ENCODE data around the gene ARMC3. TPM values are rescaled to one million over a fixed set of nuclear protein-coding genes. Genes with fewer than 3 reads are reported as not detected.

Gene ARMC3
- total RNA-seq, 4 donors from 2014 or later, result not detected

- no peaks in the 10 kb centered on the region for H3K4me1 ChIP-seq
- intact Hi-C loops (cut with DNase I), result no loop called here
- no peak overlapping the region for H3K4me3 ChIP-seq
- no peak for DNase-seq
- 76 to 80% methylated on average over 3 of the region's 3 CpGs for WGBS, 2 donors
- no peak overlapping the region for H3K27ac ChIP-seq
- H3K36me3 ChIP-seq, result no peaks in the 10 kb centered on the region
- no peak for TF ChIP-seq POLR2A (IDR thresholded peaks at IDR 0.05)
- no peak for TF ChIP-seq CTCF (IDR thresholded peaks at IDR 0.05)
- peaks cover 0 to 7% (median 0%) of the 10 kb centered on the region in 4 donors for H3K27me3 ChIP-seq
- no peaks in the 10 kb centered on the region for H3K9me3 ChIP-seq
These were observed 85.9 kb downstream of the ARMC3 start for GRCh38 chr10:23013581-23014335.

GRCh38 chr10:23015021-23015707 lies 87.3 kb downstream of the ARMC3 start:
- 67 to 75% methylated on average over 7 of the region's 7 CpGs for WGBS, 2 donors
- no peak overlapping the region for H3K4me3 ChIP-seq
- no peak for DNase-seq
- H3K27ac ChIP-seq, result no peak overlapping the region
- no peak for TF ChIP-seq CTCF (IDR thresholded peaks at IDR 0.05)
- TF ChIP-seq POLR2A (IDR thresholded peaks at IDR 0.05), result no peak
- H3K4me1 ChIP-seq, result no peaks in the 10 kb centered on the region
- intact Hi-C loops (cut with DNase I), result no loop called here
- H3K9me3 ChIP-seq, result no peaks in the 10 kb centered on the region
- no peaks in the 10 kb centered on the region for H3K27me3 ChIP-seq
- H3K36me3 ChIP-seq, result no peaks in the 10 kb centered on the region

- no peaks in the 10 kb centered on the region for H3K9me3 ChIP-seq
- H3K36me3 ChIP-seq, result no peaks in the 10 kb centered on the region
- H3K4me3 ChIP-seq, result no peak overlapping the region
- WGBS, 2 donors, result 46 to 49% methylated on average over 3 of the region's 3 CpGs
- no peaks in the 10 kb centered on the region for H3K27me3 ChIP-seq
- intact Hi-C loops (cut with DNase I), result no loop called here
- DNase-seq, result no peak
- no peak overlapping the region for H3K27ac ChIP-seq
- TF ChIP-seq CTCF (IDR thresholded peaks at IDR 0.05) (no peak), POLR2A (IDR thresholded peaks at IDR 0.05) (no peak)
- H3K4me1 ChIP-seq, result no peaks in the 10 kb centered on the region
These were observed 88.8 kb downstream of the ARMC3 start for GRCh38 chr10:23016636-23017035.

GRCh38 chr10:23019633-23020032 lies 91.8 kb downstream of the ARMC3 start:
- H3K4me1 ChIP-seq, result no peaks in the 10 kb centered on the region
- H3K27ac ChIP-seq, result no peak overlapping the region
- DNase-seq, result no peak
- intact Hi-C loops (cut with DNase I), result no loop called here
- peaks cover 0 to 11% (median 0%) of the 10 kb centered on the region in 4 donors for H3K27me3 ChIP-seq
- WGBS, 2 donors, result 61 to 69% methylated on average over 5 to 6 of the region's 6 CpGs
- TF ChIP-seq CTCF (IDR thresholded peaks at IDR 0.05), result no peak
- TF ChIP-seq POLR2A (IDR thresholded peaks at IDR 0.05), result no peak
- H3K9me3 ChIP-seq, result peaks cover 0 to 4% (median 0%) of the 10 kb centered on the region in 3 donors
- H3K36me3 ChIP-seq, result no peaks in the 10 kb centered on the region
- no peak overlapping the region for H3K4me3 ChIP-seq

DNA sequence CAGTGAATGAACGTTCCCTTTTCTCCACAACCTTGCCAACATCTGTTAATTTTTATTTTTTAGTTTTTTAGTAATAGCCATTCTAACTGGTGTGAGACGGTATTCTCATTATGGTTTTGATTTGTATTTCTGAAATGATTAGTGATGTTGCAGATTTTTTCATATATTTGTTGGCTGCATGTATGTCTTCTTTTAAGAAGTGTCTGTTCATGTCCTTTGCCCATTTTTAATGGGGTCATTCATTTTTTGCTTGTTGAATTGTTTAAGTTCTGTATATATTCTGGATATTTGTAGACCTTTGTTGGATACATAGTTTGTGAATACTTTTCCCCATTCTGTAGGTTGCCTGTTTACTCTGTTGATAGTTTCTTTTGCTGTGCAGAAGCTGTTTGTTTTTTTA lies 93.6 kb downstream of the ARMC3 start:
- no peak for TF ChIP-seq POLR2A (IDR thresholded peaks at IDR 0.05)
- no peak for TF ChIP-seq CTCF (IDR thresholded peaks at IDR 0.05)
- H3K4me3 ChIP-seq, result no peak overlapping the region
- WGBS, 2 donors, result 70 to 83% methylated on average over 2 of the region's 2 CpGs
- DNase-seq, result no peak
- H3K27me3 ChIP-seq, result peaks cover 0 to 15% (median 0%) of the 10 kb centered on the region in 4 donors
- H3K9me3 ChIP-seq, result peaks cover 0 to 4% (median 0%) of the 10 kb centered on the region in 3 donors
- intact Hi-C loops (cut with DNase I), result no loop called here
- H3K36me3 ChIP-seq, result no peaks in the 10 kb centered on the region
- H3K27ac ChIP-seq, result no peak overlapping the region
- no peaks in the 10 kb centered on the region for H3K4me1 ChIP-seq

Data from esophagus squamous epithelium (tissue), 5 donors.